Hematopoietic multipotent progenitor cell treated with erythropoietin and hydrocortisone succinate and interleukin-3 and kit ligand, for 17 days (in vitro differentiated cells): Measurements from ENCODE around the gene DAPK1.

ENCODE experiments used
- DNase-seq: peaks from one replicate; pipeline ENCODE4 v3.0.0-alpha.2; 2015; ENCODE audit warnings: low spot score

The DAPK1 gene

DNA sequence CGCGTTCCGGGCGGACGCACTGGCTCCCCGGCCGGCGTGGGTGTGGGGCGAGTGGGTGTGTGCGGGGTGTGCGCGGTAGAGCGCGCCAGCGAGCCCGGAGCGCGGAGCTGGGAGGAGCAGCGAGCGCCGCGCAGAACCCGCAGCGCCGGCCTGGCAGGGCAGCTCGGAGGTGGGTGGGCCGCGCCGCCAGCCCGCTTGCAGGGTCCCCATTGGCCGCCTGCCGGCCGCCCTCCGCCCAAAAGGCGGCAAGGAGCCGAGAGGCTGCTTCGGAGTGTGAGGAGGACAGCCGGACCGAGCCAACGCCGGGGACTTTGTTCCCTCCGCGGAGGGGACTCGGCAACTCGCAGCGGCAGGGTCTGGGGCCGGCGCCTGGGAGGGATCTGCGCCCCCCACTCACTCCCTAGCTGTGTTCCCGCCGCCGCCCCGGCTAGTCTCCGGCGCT lies at the start of gene DAPK1:
Gene DAPK1, plus strand, starts transcription at position 264 of the 442 bp plus-strand sequence. CDS start 1,211 bp downstream, outside the sequence.
- peak; percentile 76 for DNase-seq

DNA sequence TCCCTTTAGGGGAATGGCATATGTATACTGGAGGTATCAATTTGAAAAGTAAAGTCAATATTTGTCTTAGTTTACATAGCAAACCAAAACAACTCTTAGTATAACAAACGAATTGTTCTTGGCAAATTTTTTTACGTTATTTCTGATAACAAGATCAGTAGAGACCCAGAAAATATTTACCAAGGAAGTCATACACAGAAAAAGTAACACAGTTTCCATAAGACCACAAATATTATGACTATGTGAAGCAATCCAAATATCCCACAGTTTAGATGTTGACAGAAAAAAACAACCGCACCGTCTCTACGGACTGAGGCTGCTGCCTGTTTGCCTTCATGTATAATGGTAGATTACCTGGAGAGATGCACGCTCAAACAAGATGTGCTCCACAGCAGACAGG lies 46.5 kb upstream of the DAPK1 start:
- no peak for DNase-seq

DNA sequence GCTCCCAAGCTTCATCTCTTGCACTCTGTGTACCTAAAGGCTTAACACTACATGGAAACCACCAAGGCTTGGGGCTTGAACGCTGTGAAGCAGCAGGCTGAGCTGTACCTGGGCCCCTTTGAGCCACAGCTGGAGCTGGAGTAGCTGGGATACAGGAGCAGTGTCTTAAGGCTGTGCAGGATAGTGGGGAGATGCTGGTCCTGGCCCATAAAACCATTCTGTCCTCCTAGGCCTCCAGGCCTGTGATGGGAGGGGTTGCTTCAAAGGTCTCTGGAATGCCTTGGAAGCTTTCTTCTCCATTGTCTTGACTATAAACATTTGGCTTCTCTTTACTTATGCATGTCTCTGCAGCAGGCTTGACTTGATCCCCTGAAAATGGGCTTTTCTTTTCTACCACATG lies 42.3 kb upstream of the DAPK1 start:
- DNase-seq, result no peak

DNA sequence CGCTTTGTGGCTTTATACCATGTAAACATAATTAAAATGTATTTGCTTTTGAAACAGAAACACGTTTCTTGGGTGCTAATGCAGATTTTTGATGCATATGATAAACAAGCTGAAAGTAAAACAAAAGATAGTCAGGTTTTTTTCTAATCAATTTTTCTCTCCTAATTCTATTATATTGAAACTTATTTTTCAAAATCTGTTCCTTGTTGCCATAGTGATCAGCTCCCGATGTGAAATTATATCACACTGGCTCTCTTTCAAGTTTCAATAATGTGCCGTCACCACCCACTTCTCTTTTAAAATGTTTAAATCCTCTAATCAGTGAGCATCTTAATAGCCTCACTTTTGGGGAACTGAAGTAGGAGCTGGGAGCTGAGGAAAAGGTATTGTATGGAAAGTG lies 36.4 kb upstream of the DAPK1 start:
- DNase-seq, result no peak

DNA sequence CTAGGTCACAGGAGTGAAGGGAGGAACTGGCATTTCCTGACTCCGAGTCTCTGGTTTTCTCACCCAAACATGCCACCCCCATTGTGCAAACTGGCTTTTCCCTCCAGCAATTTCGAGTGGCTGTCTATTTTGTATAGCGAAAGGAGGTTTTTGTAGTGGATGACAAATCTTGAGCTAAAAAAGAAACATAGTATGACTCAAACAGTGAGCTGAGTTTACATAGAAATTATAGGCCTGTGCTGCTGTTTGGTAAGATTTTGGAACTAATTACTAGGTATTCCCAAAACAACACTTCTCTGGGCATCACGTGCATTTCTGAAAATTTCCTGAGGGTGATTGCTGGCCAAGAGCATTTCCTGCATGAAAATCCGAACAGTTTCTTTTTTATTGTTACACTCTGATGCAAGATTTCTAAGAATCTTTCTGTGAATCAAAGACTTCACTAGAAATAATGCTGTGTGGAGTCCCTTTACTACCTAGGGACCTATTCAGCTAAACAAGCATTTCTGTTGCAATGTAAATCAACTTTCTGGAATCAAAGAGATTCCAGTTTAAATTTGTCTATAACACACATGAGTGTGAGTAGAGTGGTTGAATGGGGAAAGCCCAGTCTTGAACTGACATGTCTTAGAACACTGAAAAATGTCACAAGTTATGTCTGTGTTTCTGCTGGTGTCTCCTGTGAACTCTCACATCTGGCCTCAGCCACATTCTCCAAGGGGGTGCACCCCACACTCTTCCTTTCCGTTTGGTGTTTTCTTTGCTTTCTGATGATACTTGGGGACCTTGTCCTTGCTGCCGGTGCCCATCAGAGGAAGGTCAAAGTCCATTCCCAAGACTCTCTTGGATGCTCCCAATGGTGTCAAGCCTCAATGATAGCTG lies 33.3 kb upstream of the DAPK1 start:
- no peak for DNase-seq

DNA sequence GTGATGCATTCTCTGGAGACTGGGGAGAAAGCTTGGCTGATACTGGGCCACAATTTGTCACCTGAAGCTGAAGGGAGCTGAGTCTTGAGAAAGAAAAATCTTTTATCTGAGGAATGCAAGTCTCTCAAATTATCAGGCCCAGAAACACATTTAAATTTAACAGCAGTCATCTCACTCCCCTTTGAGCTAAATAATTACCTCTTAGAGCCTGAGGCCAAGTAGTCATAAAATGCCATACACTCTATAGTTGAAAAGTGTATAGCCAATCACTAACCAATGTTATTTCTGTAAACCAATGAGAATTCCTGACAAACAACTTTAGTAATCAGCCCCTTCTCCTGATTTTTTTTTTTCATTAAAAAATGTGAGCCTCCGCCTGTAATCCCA lies 32.7 kb upstream of the DAPK1 start:
- no peak for DNase-seq

DNA sequence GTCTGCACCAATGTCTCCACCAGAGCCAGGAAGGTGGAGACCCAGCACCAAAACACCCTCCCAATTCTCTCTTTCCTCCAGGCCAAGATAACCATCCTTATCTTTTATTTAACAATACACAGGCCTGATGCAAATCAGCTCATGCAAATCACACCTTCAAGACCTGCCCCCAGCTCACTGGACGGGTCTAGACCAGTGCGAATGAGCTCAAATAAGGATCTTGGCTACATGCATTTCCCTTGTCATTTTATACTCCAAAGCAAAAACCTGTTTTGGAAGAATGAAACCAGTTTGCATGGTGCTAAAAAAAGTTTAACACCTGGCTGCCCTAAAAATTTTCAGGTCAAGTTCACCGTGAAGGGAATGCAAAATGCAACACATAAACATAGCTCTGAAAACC lies 31.9 kb upstream of the DAPK1 start:
- DNase-seq, result no peak

DNA sequence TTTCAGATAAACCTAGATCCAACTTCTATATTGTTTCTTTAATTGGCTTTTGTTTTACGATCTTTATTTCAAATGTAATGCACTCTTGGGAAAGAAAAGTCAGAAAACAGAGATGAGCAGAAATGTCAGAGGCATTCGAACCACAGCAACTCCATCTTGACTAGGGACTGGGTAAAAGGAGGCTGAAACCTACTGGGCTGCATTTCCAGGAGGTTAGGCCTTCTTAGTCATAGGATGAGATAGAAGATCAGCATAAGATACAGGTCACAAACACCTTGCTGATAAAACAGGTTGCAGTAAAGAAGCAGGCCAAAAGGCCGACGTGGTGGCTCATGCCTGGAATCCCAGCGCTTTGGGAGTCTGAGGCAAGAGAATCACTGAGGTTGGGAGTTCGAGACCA lies 30.5 kb upstream of the DAPK1 start:
- no peak for DNase-seq

DNA sequence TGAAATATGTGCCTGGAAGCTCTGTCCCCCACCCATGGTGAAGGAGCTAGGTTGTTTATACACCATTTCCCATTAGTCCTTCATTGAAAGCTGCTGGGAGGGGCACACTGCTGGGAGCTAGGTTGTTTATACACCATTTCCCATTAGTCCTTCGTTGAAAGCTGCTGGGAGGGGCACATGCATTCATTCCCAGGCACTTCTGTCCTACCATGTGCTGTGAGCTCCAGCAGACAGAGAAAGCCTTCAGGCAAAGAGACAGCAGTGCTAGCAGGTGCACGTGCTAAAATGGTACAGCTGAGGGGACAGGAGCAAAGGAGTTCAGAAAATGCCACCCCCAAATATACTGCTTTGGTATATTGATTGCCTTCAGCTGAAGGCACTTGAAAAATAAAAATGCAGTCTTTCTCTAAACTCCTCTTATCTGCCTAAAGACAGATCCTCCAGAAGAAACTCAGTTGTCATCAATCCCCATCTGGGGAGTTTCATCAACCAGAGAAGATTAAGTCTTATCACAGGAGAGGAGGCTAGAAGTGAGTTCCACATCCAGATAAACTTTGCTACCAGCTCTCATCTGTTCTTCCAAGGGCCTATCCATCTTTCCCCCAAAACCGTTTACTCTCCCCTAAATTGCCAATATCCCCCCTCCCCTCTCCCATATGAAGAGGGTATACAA lies 27.7 kb upstream of the DAPK1 start:
- DNase-seq, result no peak

DNA sequence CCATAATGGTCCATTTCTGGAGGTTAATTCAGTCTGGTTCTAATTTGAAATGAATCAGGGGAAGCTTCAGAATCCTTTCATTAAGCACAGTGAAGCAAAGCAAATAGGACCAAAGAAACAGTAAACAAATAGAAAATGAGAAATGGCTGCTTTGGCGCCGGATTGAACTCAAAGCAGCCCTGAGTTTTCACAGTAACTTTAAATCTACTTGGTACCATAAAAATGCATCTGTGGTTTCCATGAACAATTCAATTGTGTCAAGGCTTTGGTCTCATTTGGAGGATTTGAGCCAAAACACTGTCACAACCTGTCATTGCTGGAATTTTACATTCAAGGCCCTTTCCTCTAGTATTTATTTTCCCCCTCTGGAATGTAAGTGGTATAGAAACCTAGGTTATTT lies 25.9 kb upstream of the DAPK1 start:
- DNase-seq, result no peak

DNA sequence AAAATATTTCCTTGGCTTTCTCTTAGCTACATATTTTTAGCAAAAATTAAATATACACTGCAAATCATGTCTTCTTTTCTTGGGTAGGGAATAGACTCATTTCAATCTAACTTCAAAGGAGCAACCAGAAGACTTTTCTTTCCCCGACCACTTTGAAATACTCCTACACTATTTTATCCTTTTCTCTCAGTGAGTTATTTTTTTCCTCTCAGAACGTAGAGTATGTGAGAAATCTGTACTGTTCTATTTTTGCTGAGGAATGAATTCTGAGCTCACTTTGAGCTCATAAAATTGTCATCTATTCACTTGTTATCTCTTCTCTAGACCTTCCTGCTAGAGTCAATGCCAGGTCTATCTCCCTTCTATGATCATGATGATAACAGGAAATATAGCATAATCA lies 22.2 kb upstream of the DAPK1 start:
- no peak for DNase-seq

DNA sequence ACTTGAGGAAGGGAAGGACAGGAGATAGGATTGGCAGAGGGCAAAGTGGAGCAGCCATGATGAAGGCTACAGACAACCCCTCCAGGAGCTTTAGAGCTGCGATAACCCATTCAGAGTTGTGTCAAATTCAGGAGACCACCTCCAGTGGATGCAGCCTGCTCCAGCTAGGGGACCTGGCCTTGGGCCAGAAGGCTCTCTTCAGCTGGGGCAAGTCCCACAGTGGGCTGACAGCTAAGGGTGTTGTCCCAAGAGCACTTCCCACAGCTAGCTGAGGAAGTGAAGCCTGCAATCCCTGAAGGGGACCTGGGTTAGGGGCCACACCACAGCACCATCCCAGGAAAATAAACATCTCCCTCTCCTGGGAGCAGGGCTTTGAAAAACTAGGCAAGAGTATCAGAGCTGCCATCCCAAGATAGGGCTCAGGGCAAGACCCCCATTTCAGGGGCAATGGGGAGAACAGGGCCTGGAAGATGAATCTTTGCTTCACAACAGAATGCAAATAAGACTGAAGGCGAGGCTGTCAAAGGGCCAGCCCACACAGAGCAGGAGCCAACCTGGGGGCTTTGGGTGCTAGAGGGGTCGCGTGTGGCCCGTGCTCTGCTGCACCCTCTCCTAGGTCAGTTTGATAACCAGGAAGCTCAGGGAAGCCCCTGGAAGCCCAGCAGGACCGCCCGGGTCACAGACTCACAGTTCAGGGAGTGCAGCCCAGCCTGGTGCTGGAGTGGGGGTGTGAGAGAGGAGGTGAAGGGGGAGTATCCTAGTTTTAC lies 19.3 kb upstream of the DAPK1 start:
- DNase-seq, result no peak

DNA sequence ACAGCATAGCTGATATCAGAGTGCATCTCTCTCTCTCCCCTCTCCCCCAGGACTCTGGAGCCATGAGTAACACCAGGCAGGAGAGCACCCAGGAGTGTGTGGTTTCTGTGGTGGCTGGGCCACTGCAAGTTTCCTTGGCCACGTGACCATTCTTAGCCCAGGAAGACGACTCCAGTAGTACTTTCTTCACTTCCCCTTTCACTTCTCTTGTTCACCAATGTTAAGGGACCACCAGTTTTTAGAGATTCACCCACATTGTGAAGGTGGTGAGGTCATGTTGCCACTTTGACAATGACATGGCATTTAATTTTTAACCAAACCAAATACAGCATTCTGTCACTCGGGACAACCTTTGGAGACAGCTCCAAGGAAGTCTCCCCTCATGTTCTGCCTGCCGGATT lies 17.9 kb upstream of the DAPK1 start:
- DNase-seq, result no peak

DNA sequence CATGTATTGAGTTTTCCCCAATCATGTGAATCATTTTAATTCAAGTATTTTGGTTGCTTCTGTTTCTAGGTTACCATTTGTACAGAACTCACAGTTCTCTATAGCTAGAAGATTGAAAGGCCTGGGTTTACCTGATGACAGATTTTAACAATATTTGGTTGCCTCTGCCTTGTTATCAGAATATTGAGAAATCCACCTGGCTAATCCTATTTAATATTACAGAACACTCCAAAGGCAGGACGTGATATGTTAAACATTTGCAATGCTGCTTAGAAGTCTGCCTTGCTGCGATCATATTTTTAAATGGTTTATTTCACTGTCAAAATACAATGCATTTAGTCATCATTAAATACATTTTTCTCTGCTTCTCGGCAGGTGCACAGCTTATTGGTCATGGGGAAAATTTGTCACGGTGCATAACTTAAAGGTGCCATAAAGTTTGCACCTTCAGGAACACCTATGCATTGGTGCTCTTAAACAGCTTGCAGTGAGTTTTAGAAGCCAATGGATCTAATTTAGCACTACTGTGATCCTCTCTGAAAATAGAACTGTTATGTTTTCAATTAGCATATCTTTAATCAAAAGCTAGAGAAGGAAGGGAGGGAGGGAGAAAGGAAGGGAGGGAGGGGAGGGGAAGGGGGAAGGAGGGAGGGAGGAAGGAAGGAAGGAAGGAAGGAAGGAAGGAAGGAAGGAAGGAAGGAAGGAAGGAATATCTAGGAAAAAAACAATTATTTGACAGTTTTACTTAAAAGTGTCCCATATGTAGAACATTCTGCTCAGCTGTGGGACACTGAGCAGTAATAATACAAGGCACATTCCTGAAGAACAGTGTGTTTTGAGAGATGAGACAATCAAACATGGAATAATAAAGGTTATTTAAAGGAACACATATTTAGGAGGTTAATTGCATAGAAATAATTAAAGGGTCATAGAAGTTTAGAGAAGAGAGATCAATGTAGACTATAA lies 15.5 kb upstream of the DAPK1 start:
- DNase-seq, result no peak

DNA sequence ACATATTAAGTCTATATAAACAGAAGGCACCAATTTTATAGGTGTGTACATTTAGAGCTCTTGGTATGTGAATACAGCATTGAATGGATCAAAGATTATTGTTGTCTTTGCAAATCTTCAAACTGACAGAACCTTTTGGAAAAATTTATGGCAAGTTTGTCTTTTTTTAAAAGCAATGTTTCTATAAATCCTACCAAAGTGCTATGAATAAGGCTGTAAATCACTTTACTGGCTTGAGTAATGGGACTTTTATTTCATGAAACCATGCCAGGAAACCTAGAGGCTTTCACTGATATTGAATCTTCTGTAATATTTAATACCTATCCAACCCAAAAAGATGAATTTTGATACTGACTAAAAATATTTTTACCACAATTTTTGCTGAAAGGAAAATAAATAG lies 7.4 kb upstream of the DAPK1 start:
- DNase-seq, result no peak

DNA sequence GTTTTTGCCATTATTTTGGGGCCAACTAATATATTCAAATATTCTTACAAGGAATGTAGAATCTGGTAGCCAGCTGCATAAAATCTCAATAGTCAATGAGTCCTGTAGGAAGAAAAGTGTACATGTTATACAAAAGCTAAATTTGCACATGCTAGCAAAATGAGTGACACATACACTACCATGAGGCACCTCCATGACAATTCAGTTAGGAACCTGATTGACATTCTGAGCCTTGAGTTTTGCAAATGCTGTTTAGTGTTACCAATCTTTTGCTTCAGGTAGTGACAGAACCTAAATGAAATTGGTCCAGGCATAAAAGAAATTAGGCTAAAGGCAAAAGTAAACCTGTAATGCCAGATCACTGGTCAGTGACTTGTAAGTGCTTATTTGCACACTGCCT lies 6.8 kb upstream of the DAPK1 start:
- DNase-seq, result no peak

DNA sequence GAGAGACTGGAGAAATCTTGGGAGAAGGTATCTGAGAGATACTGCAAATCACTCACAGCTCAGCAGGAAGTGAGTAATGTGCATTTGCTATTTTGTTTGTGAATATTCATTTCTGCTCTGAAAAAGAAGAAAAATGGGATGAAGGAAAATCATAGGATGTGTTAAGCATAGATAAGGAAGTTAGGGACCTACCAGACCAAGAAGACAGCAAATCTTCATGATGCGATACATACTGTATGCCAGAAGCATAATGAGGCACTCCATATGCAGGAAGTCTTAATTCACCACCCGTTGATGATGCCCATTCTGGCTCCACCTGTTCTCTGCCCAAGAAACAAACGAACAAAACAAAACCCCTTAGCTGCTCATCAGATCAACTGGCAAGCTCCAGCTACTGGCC lies 6.1 kb upstream of the DAPK1 start:
- DNase-seq, result no peak

DNA sequence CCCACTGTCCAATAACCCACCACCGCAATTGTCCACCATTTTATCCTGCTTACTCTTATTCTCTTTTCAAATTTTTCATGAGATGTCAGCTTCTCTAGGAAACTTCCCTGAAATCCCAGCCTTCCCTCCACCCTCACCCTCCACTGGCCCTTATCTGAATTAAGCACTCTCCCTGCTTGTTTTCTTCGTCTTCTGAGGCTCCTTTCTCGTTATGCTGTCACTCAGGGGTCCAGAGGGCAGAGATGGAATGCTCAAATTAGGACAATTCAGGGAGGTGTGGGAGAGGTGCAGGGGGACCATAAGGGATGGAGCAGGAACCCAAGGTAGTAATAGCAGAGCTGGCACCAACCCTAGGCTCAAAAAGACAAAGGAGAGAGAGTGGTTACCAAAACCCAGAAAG lies 5.0 kb upstream of the DAPK1 start:
- no peak for DNase-seq

DNA sequence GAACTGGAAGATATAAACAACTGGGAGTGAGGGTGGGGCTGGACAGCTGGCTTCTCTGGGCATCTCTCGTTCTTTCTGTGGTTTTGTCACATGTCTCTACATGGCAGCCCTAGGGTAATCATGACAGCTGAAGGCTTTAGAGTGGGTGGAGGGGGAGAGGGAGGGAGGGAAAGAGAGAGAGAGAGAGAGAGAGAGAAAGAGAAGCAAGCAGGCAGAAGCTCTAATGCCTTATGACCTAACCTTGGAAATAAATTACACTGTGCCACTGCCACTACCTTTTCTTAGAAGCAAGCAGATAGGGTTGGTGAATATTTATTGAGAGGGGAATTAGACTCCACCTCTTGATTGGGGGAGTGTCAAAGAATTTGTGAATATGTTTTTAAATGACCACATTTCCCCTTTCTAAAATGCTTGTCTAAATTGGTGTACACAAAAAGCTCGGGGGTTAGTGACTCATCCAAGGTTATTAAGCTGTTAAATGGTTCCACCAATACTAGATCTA lies 2.6 kb upstream of the DAPK1 start:
- DNase-seq, result peak; percentile 16

DNA sequence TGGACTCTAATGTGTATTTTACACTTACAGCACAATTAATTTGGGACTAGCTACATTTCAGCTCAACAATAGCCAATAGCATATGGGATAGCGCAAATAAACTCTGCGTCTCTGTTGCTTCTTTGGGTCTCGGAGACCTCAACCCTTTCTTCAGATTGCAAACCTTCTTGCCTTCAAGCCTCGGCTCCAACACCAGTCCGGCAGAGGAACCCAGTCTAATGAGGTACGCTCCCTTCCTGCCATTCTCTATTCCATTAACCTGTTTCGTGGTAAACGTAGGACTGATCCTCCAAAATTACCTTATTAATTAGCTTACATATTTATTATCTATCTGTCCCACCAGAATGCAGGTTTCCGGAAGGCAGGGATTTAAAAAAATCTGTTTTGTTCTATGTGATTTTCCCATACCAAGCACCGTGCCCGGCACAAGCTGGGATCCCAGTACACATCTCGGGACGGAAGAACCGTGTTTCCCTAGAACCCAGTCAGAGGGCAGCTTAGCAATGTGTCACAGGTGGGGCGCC lies 525 bp upstream of the DAPK1 start:
- no peak for DNase-seq
